H1 (cell line): ENCODE measurements around the gene ARHGAP18. TPM values are rescaled to one million over a fixed set of nuclear protein-coding genes. Genes with fewer than 3 reads are reported as not detected.

Experiments used
- CTCF ChIA-PET: fragments of 300-600 bp; sonication (Branson Sonifier 250); formaldehyde crosslinking; loops from one replicate; lab custom pipeline; 2021; ENCODE audit not compliant: partially characterized antibody; lab: Charles Lee
- POLR2A ChIA-PET: fragments of 300-600 bp; sonication (Branson Sonifier 250); formaldehyde crosslinking; loops from one replicate; lab custom pipeline; 2021; ENCODE audit warnings: inconsistent platforms; ENCODE audit not compliant: partially characterized antibody; lab: Charles Lee
- DNase-seq, 2 experiments: peaks; one replicate each; pipeline versions ENCODE4 v3.0.0 to v3.0.0-alpha.2; 2010 to 2022; ENCODE audit warnings: low spot score in 2 of 2, low read depth in 1 of 2, mixed read lengths in 1 of 2
- FAIRE-seq: peaks from 2 replicates; lab custom pipeline; 2011; peaks lifted over from hg19 to GRCh38; lab: Jason Lieb, UNC
- H2AFZ ChIP-seq: 2 replicates; pipeline ENCODE4 v1.8.1; 2012; ENCODE audit warnings: low read length, inconsistent platforms
- H2AK5ac ChIP-seq: 2 replicates; pipeline ENCODE4 v1.6.1; 2013; ENCODE audit warnings: low read depth, low read length
- H2BK120ac ChIP-seq: replicated peaks from 2 replicates; pipeline ENCODE3; 2013; ENCODE audit warnings: low read depth, low read length, inconsistent platforms
- H2BK12ac ChIP-seq: 2 replicates; pipeline ENCODE4 v1.6.1; 2013; ENCODE audit warnings: low read depth, low read length
- H2BK15ac ChIP-seq: 2 replicates; pipeline ENCODE4 v1.6.1; 2013; ENCODE audit warnings: low read length
- H2BK20ac ChIP-seq: 2 replicates; pipeline ENCODE4 v1.6.1; 2013; ENCODE audit warnings: low read length
- H2BK5ac ChIP-seq: 2 replicates; pipeline ENCODE4 v1.6.1; 2013; ENCODE audit warnings: low read depth, low read length
- H3K14ac ChIP-seq: 2 replicates; pipeline ENCODE4 v1.6.1; 2013; ENCODE audit warnings: inconsistent platforms; ENCODE audit not compliant: insufficient read length
- H3K18ac ChIP-seq: 2 replicates; pipeline ENCODE4 v1.6.1; 2013; ENCODE audit warnings: low read length; ENCODE audit errors: extremely low read depth
- H3K23ac ChIP-seq: 2 replicates; pipeline ENCODE4 v1.6.1; 2013; ENCODE audit warnings: inconsistent platforms; ENCODE audit not compliant: insufficient read length
- H3K23me2 ChIP-seq: 2 replicates; pipeline ENCODE4 v1.6.1; 2013; ENCODE audit warnings: low read depth, low read length
- H3K27ac ChIP-seq: 2 replicates; pipeline ENCODE4 v1.6.1; 2011; ENCODE audit warnings: low read depth, low read length, inconsistent platforms
- H3K27me3 ChIP-seq, 4 experiments: replicated peaks in 1 of 4; 1 replicate in 1 of 4; 2 replicates in 3 of 4; pipeline versions ENCODE4 v1.6.1 to v1.8.1; 2011 to 2013; ENCODE audit warnings: low read length in 3 of 4, mild to moderate bottlenecking in 3 of 4, inconsistent platforms in 2 of 4, mixed read lengths in 2 of 4, moderate library complexity in 1 of 4; ENCODE audit not compliant: control insufficient read depth in 3 of 4, insufficient read depth in 3 of 4; ENCODE audit errors: extremely low read depth in 1 of 4
- H3K36me3 ChIP-seq, 4 experiments: 2 replicates each; pipeline versions ENCODE4 v1.6.1 to v1.8.1; 2011 to 2013; ENCODE audit warnings: mild to moderate bottlenecking in 4 of 4, low read length in 3 of 4, moderate library complexity in 2 of 4, control low read depth in 1 of 4, inconsistent platforms in 1 of 4; ENCODE audit not compliant: insufficient read depth in 4 of 4, control insufficient read depth in 2 of 4
- H3K4ac ChIP-seq: replicated peaks from 2 replicates; pipeline ENCODE3; 2013; ENCODE audit warnings: low read length, low read depth, mixed read lengths, inconsistent platforms; ENCODE audit not compliant: insufficient read length
- H3K4me1 ChIP-seq, 4 experiments: replicated peaks in 1 of 4; 1 replicate in 1 of 4; 2 replicates in 3 of 4; pipeline versions ENCODE4 v1.6.1 to v1.8.1; 2011 to 2013; ENCODE audit warnings: low read length in 3 of 4, inconsistent platforms in 2 of 4, mixed read lengths in 1 of 4; ENCODE audit not compliant: insufficient read depth in 4 of 4, control insufficient read depth in 3 of 4
- H3K4me2 ChIP-seq, 2 experiments: 2 replicates each; pipeline versions ENCODE4 v1.6.1 to v1.8.1; 2011 to 2013; ENCODE audit warnings: low read depth in 2 of 2, low read length in 2 of 2, control low read depth in 1 of 2, inconsistent platforms in 1 of 2, mild to moderate bottlenecking in 1 of 2; ENCODE audit not compliant: insufficient read depth in 1 of 2
- H3K4me3 ChIP-seq, 4 experiments: fragments of 200-600, 300-600 bp in 1 of 4; sonication (generic), shearing (Covaris generic), sonication (Bioruptor Twin) in 1 of 4; 2 replicates each; pipeline versions ENCODE4 v1.5.1 to v1.8.1; 2011 to 2016; ENCODE audit warnings: low read length in 4 of 4, low read depth in 3 of 4, control low read depth in 2 of 4, inconsistent platforms in 2 of 4, mild to moderate bottlenecking in 2 of 4, mixed read lengths in 1 of 4, moderate library complexity in 1 of 4; ENCODE audit not compliant: insufficient read depth in 2 of 4; ENCODE audit errors: extremely low read depth in 1 of 4
- H3K56ac ChIP-seq: replicated peaks from 2 replicates; pipeline ENCODE3; 2013; ENCODE audit warnings: low read depth, mild to moderate bottlenecking, mixed read lengths, low read length, inconsistent platforms; ENCODE audit not compliant: insufficient read length
- H3K79me1 ChIP-seq: 2 replicates; pipeline ENCODE4 v1.6.1; 2013; ENCODE audit warnings: low read depth, low read length, control low read depth
- H3K79me2 ChIP-seq, 2 experiments: 2 replicates each; pipeline versions ENCODE4 v1.6.1 to v1.8.1; 2012 to 2013; ENCODE audit warnings: low read length in 2 of 2, mild to moderate bottlenecking in 2 of 2, inconsistent platforms in 1 of 2; ENCODE audit not compliant: insufficient read depth in 2 of 2, control insufficient read depth in 1 of 2
- H3K9ac ChIP-seq, 4 experiments: replicated peaks in 1 of 4; 1 replicate in 1 of 4; 2 replicates in 3 of 4; pipeline versions ENCODE4 v1.6.1 to v1.8.1; 2011 to 2013; ENCODE audit warnings: low read depth in 3 of 4, low read length in 3 of 4, control low read depth in 2 of 4, mild to moderate bottlenecking in 2 of 4, moderate library complexity in 2 of 4, inconsistent platforms in 1 of 4; ENCODE audit errors: extremely low read depth in 1 of 4
- H3K9me3 ChIP-seq, 2 experiments: 2 replicates each; pipeline versions ENCODE4 v1.6.1 to v1.8.1; 2012 to 2013; ENCODE audit warnings: mild to moderate bottlenecking in 2 of 2, moderate library complexity in 2 of 2, control low read depth in 1 of 2, inconsistent platforms in 1 of 2, low read depth in 1 of 2, low read length in 1 of 2, mixed read lengths in 1 of 2; ENCODE audit not compliant: insufficient read depth in 2 of 2
- H4K20me1 ChIP-seq, 2 experiments: replicated peaks in 1 of 2; 2 replicates each; pipeline versions ENCODE3 to v1.8.1; 2011 to 2013; ENCODE audit warnings: inconsistent platforms in 2 of 2, low read length in 2 of 2, mild to moderate bottlenecking in 1 of 2; ENCODE audit not compliant: insufficient read depth in 2 of 2, control insufficient read depth in 1 of 2
- H4K5ac ChIP-seq: 2 replicates; pipeline ENCODE4 v1.6.1; 2013; ENCODE audit warnings: low read length, low read depth, mixed read lengths, inconsistent platforms; ENCODE audit not compliant: insufficient read length
- H4K8ac ChIP-seq: 2 replicates; pipeline ENCODE4 v1.8.0; 2013; ENCODE audit warnings: mild to moderate bottlenecking, moderate library complexity, low read length, inconsistent platforms; ENCODE audit not compliant: insufficient read depth; ENCODE audit errors: extremely low read depth
- H4K91ac ChIP-seq: replicated peaks from 2 replicates; pipeline ENCODE3; 2013; ENCODE audit warnings: low read length, mixed read lengths, inconsistent platforms; ENCODE audit not compliant: insufficient read length
- SIX5 ChIP-seq: IDR thresholded peaks from 2 replicates; pipeline ENCODE4 v1.6.1; 2011; ENCODE audit warnings: mild to moderate bottlenecking, low read depth, low read length
- SUZ12 ChIP-seq: fragments of 200-600 bp; sonication (generic); IDR thresholded peaks from 2 replicates; pipeline ENCODE4 v1.6.1; 2012; ENCODE audit warnings: mild to moderate bottlenecking, inconsistent platforms, low read length, moderate library complexity, mixed read lengths
- TAF7 ChIP-seq: optimal IDR thresholded peaks from 2 replicates; pipeline ENCODE3; 2011; ENCODE audit warnings: low read depth, mild to moderate bottlenecking, inconsistent platforms, low read length, moderate library complexity, borderline replicate concordance
- TCF12 ChIP-seq: IDR thresholded peaks from 2 replicates; pipeline ENCODE4 v1.6.1; 2011; ENCODE audit warnings: low read depth, mild to moderate bottlenecking, low read length
- WGBS, 2 experiments: shearing (Covaris generic) in 1 of 2; methylation state at CpG; one replicate each; pipeline versions ENCODE4 v1.1.6 to v1.1.7; 2013 to 2015; ENCODE audit warnings: low lambda C conversion rate in 2 of 2, mixed read lengths in 2 of 2, inconsistent platforms in 1 of 2, low coverage in 1 of 2, missing lambda C conversion rate in 1 of 2; ENCODE audit not compliant: insufficient replicate concordance in 2 of 2, insufficient coverage in 1 of 2, insufficient read length in 1 of 2; ENCODE audit errors: extremely low coverage in 1 of 2, missing lambda C conversion rate in 1 of 2; 5-methylcytosine and 5-hydroxymethylcytosine counted together
- polyA plus RNA-seq, 7 experiments: library from polyadenylated mRNA; depleted of rRNA in 3 of 7; stranded (reverse) in 5 of 7; unstranded in 2 of 7; fragments of >200 nt in 5 of 7; fragments of 200-250 nt in 2 of 7; gene quantifications; 1 replicate in 5 of 7; 2 replicates in 1 of 7; 4 replicates in 1 of 7; pipeline versions ENCODE4 v1.2.1 to v1.2.3, GENCODE V29; 2011 to 2013; ENCODE audit warnings: missing spikeins in 2 of 7, mixed read lengths in 2 of 7
- total RNA-seq: library from RNA; stranded (reverse); fragmentation: NEBNext Ultra II Directional; extraction: Animal tissue kit (Norgen Biotek cat#: 25700); gene quantifications from 2 replicates; pipeline ENCODE4 v1.2.1, GENCODE V29; 2021

The ARHGAP18 gene
- total and polyA plus RNA-seq, 2 of the 8 experiments (the other 6 are each of a cell fraction or from before 2014, with no cell fraction given): 0.83 to 4.5 TPM

GRCh38 chr6:129681913-129682205 is 28.1 kb downstream of the ARHGAP18 start:
- H3K56ac ChIP-seq: no peak overlapping the region
- H2BK15ac ChIP-seq: no peak overlapping the region
- no peaks in the 10 kb centered on the region for H3K9me3 ChIP-seq
- no peak overlapping the region for H2BK120ac ChIP-seq
- TF ChIP-seq TCF12: no peak
- no peak for TF ChIP-seq SIX5
- TF ChIP-seq TAF7: no peak
- TF ChIP-seq SUZ12: no peak
- H4K5ac ChIP-seq: no peak overlapping the region
- no peak overlapping the region for H3K27ac ChIP-seq
- no peak overlapping the region for H3K4me3 ChIP-seq
- H2AFZ ChIP-seq: no peak overlapping the region
- H4K91ac ChIP-seq: no peak overlapping the region
- H4K20me1 ChIP-seq: no peaks in the 10 kb centered on the region
- no peaks in the 10 kb centered on the region for H3K4me1 ChIP-seq
- H4K8ac ChIP-seq: no peak overlapping the region
- H2BK20ac ChIP-seq: no peak overlapping the region
- H3K36me3 ChIP-seq: no peaks in the 10 kb centered on the region
- CTCF ChIA-PET: interaction anchor here (0.8 to 1.5 kb wide), 5 partner anchors 10 to 116 kb away, joined by 3 to 5 read pairs (median 3); no protein-coding TSS in a partner anchor
- no peaks in the 10 kb centered on the region for H3K79me1 ChIP-seq
- FAIRE-seq (no peak), DNase-seq (no peak)
- no peak overlapping the region for H3K14ac ChIP-seq
- H3K9ac ChIP-seq: no peak overlapping the region
- H2AK5ac ChIP-seq: no peak overlapping the region
- H3K18ac ChIP-seq: no peak overlapping the region
- no peak overlapping the region for H3K4me2 ChIP-seq
- POLR2A ChIA-PET: interaction anchor here (0.9 kb wide), 1 partner anchor 20 kb away, joined by 3 read pairs; no protein-coding TSS in a partner anchor
- H3K23me2 ChIP-seq: no peaks in the 10 kb centered on the region
- no peak overlapping the region for H2BK12ac ChIP-seq
- H2BK5ac ChIP-seq: no peak overlapping the region
- no peaks in the 10 kb centered on the region for H3K27me3 ChIP-seq
- 79% methylated on average over 2 of the region's 2 CpGs; no CpG with 5 or more reads in 1 of the 2 experiments for WGBS, 2 experiments
- no peaks in the 10 kb centered on the region for H3K79me2 ChIP-seq
- H3K23ac ChIP-seq: no peak overlapping the region
- no peak overlapping the region for H3K4ac ChIP-seq
